GM19328 (cell line): ENCODE data around the gene ROPN1L.

Experiments
- ATAC-seq: cut with Tn5 transposase; IDR thresholded peaks from one replicate; pipeline ENCODE4 v1.9.1; 2021; ENCODE audit warnings: mild to moderate bottlenecking, moderate library complexity; ENCODE audit not compliant: unreplicated experiment

ROPN1L gene

GRCh38 chr5:10457682-10458574, 16.2 kb downstream of the ROPN1L start:
- no peak for ATAC-seq

GRCh38 chr5:10459080-10460055, 17.7 kb downstream of the ROPN1L start:
- no peak for ATAC-seq

GRCh38 chr5:10460252-10460906, 18.7 kb downstream of the ROPN1L start:
- ATAC-seq = no peak

DNA sequence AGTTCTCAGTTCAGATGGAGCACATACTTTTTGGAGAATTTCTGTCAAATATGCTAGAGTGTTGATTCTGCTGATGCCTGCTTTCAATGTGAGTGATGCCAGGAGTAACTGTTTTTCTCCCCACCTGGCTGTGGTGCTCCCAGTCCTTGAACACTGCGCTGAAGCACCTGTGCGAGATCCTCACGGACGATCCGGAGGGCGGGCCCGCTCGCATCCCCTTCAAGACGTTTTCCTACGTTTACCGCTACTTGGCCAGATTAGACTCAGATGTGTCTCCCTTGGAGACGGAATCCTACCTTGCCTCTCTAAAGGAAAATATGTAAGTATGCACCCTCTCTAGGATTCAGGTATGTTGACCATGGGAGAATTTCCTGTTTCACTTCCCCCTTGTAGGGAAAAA, 19.4 kb downstream of the ROPN1L start:
- ATAC-seq = no peak

DNA sequence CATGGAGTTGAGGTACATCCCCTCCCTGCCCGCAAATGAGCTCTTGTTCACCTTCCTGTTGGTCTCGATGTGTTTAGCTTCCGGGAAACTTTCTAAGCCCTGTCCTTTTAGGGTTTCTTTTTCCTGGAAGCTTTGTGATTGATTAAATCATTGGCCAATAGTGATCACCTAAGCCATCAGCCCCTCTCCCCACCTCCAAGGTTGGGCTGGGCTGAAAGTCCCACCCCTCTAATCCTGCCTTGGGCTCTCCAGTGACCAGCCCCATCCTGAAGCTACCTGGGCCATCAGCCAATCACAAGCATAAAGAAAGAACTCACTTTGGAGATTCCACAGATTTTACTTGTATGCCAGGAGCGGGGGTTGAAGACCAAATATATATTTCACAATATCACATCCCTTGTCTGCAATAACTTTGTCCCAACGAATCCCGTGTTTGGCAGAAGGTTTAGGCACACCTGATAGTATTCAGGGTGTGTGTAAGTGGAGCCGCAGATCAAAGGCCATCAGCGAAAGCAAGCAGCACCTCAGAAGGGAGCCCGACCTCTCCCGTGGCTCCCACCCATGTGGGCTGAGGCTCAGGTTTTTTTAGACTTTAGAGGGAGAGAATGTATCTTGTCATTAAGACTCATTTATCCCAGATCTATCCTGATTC, 20.4 kb downstream of the ROPN1L start:
- no peak for ATAC-seq

DNA sequence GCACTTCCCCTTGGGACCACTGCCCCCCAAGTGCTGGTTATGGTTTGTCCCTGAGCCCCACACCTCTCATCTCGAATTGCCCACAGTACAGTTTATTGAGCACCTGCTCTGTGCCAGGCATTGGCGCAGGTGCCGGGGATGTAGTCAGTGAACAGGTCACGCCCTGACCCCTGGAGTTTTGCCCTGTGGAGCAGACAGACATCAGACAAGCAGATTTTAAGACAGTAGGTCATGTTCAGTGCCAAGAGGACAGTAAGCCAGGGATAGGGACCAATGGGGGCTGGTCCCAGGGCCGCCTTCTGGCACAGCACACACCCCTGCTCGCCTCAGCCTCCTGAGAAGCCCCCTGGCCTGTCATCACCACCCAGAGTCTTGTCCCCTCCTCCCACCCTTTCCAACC, 21.9 kb downstream of the ROPN1L start:
- no peak for ATAC-seq

GRCh38 chr5:10464173-10464572, 22.5 kb downstream of the ROPN1L start:
- ATAC-seq = no peak

- no peak for ATAC-seq
Observed at GRCh38 chr5:10465726-10466125, 24.0 kb downstream of the ROPN1L start.

DNA sequence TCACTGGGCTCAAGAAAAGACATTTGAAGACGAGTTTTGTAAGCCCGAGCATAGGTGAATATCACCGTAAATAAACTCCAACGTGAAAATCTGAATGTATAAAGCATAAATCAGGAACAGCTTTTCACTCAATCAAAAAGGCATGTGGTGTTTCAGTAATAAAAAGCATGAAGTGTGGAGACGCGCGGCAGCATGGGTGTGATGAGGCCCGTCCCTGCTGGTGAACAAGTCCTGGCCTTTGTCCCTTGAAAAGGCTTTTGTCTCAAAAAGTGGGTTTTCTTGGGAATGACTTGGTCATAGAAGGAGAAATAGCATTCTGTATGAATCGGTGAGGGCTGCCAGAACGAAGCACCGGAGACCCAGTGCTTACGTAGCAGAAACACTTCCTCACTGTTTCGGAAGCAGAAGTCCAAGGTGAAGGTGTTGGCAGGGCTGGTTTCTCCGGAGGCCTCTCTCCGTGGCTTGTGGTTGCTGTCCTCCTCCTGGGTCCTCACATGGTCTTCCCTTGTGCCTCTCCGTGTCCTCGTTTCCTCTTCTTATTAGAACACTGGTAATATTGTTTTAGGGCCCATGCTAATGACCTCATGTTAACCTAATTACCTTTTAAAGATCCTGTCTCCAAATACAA, 24.9 kb downstream of the ROPN1L start:
- no peak for ATAC-seq

DNA sequence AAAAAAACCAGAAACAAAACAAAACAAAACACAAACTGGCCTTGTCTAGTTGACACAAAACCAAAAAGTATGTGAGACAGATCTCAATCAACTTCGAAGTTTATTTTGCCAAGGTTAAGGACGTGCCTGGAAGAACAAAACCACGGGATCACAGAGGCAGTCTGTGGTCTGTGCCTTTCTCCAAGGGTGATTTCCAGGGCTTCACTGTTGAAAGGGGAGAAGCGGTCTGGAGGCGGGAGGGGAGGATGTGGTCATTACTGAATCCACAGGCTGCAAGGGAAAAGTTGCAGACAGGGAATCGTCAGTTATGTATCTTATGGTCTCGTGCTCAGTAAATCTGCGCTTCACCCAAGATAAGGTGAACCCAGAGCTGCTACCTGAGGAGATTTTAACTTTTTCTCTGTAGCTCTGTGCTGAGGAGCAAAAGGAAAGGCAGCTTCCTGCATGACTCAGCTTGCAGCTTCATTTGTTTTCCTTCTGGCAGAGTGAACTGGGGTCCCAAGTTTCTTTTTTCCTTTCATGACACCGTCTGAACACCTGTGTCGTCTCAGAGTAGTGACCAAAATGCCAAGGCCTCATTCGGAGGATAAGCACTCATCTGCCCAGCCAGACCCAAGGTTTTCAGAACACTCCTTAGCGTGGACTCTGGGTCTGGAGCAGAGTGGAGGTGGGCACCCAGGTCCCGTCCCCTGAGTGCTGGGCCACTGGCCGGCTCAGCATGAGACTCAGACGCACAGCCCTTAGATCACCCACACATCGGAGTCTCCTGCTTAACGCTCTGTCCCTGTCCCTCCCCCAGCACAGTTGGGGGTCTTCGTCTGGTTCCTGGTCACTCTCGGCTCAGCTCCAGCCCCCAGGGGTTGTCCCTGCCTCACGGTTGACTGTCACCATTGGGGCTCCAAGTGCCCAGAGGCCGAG, 25.9 kb downstream of the ROPN1L start:
- no peak for ATAC-seq

DNA sequence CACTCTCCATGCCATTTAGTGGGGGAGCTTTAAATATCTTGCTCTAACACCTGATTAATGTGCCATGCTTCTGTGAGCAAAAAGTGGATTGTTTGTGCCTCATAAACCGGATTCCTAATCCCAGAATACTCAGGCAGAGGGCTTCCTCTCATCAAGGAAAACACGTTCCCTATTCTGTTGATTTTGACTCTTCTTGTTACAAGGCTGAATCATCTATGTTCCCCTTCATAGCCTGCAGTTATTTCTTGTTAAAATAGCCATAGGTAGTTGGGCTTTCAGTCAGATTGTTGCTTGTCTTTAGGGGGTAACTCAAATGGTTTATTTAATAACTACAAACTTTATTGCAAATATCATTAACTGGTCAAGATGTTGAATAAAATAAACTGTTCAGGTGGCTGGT, 26.6 kb downstream of the ROPN1L start:
- ATAC-seq = no peak

DNA sequence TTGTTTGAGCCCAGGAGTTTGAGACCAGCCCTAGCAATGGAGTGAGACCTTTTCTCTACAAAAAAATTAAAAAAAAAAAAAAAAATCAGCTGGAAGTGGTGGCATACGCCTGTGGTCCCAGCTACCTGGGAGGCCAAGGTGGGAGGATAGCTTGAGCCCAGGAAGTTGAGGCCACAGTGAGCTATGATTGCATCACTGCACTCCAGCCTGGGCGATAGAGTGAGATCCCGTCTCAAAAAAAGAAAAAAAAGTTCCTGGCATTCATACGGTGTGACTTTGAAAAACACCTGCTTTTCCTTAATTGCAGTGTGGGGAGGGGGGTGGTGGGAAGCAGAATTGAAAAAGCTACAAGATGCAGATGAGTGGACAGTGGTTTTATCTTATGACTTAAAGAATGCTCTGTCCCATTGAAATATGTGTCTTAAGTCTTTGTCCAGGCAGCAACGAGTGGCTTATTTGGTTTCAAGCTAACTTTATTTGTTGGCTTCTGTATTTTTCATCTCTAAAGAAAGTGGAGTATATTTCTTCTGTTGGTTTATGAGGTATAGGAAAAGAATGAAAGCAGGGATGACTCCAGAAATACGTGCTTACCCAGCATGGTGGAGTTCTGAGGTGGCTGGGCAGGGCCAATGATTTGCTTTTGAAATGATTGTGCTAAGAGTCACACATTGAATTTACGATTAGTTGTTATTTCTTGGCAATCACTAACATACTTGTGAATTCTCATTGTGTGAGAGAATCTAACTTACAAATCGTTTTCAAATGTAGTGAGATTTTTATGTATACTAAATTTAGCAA, 27.8 kb downstream of the ROPN1L start:
- ATAC-seq = no peak

GRCh38 chr5:10470669-10471068, 29.0 kb downstream of the ROPN1L start:
- ATAC-seq = no peak

DNA sequence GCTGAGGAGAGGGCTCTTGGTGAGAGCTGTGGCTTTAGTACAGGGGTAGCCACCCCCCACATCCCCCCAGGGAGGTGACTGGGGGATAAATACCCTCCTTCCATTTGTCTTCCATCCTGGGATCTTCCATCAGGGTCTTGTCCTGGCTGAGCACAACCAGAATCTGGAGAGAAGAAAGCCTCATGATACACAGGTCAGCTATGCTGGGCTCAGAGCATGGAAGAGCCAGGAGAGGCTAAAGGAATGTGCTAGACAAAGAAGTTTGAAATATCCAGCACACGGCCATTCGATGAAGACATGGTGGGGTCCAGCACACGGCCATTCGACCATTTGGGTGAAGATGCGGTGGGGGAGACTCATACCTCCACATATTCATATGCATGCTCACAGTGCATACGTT, 30.0 kb downstream of the ROPN1L start:
- ATAC-seq = no peak

- no peak for ATAC-seq
Observed at GRCh38 chr5:10474521-10475075, 32.9 kb downstream of the ROPN1L start.

GRCh38 chr5:10475931-10476676, 34.4 kb downstream of the ROPN1L start:
- ATAC-seq = no peak

DNA sequence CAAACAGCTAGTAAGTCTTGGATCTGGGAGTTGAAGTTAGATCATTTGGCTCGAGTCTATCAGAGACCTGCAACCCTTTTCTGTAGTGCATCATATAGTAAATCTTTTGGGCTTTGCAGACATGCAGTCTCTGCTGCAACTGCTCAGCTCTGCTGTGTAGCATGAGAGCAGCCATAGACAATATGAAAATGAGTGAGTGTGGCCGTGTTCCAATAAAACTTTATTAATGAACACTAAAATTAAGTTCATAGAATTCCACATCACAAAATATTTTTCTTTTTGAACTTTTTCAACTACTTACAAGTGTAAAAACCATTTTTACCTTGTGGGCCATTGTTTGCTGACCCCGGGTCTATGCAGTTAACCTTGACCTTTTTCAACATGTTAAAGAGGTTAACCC, 35.2 kb downstream of the ROPN1L start:
- ATAC-seq = no peak
